RWPE1 (cell line): ENCODE results near the gene ZNF346.
A peak's percentile ranks its signal among the peaks of the same experiment; 100 is the strongest.

Experiments used
- CTCF ChIA-PET: fragments of 350-600 bp; sonication (Branson Sonifier 250); formaldehyde crosslinking; extraction: SDS; loops from one replicate; lab custom pipeline; 2021; lab: Yijun Ruan, JAX
- POLR2A ChIA-PET: fragments of 400-600 bp; formaldehyde crosslinking; extraction: SDS; loops from one replicate; lab custom pipeline; 2020; ENCODE audit warnings: antibody characterized with exemption; ENCODE audit not compliant: low non-redundant PET; lab: Yijun Ruan, JAX
- DNase-seq: peaks from one replicate; pipeline ENCODE4 v3.0.0; 2012; ENCODE audit warnings: low spot score
- H3K27ac ChIP-seq: fragments of 450-650 bp; 2 replicates; pipeline ENCODE4 v1.5.1; 2017
- CTCF ChIP-seq: fragments of 450-650 bp; conservative IDR thresholded peaks from 2 replicates; pipeline ENCODE4 v1.5.1; 2017; ENCODE audit warnings: low read depth, mild to moderate bottlenecking

The ZNF346 gene

DNA sequence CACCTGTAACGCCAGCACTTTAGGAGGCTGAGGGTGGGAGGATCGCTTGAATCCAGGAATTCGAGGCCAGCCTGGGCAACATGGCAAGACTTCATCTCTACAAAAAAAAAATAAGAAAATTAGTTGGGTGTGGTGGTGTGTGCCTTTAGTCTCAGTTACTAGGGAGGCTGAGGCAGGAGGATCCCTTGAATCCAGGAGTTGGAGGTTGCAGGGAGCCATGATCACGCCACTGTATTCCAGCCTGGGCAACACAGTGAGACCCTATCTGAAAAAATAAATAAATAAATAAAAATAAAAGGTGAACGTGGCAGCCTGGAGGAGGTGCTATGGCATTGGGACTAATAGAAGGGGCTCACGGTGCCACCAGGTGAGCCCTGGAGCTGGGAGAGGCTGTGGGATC, 71.3 kb downstream of the ZNF346 start:
- CTCF ChIA-PET: interaction anchor here (0.6 to 1.3 kb wide), 3 partner anchors 20 to 158 kb away, joined by 3 to 4 read pairs (median 4); no protein-coding TSS in a partner anchor
- TF ChIP-seq CTCF: no peak
- POLR2A ChIA-PET: no interaction called here
- no peak overlapping the region for H3K27ac ChIP-seq
- no peak for DNase-seq

- TF ChIP-seq CTCF: no peak
- ChIA-PET CTCF (interaction anchor here (0.5 to 1.3 kb wide), 6 partner anchors 18 to 364 kb away, joined by 3 to 4 read pairs (median 4); no protein-coding TSS in a partner anchor), POLR2A (interaction anchor here (0.6 kb wide), 1 partner anchor 254 kb away, joined by 5 read pairs; no protein-coding TSS in a partner anchor)
- no peak for DNase-seq
- 0 out of 2 replicates have a peak overlapping the region, but pooled peaks have one; percentile 1 for H3K27ac ChIP-seq
Observed at GRCh38 chr5:177094224-177095087, 72.0 kb downstream of the ZNF346 start.

- ChIA-PET CTCF (interaction anchor here (0.5 to 0.9 kb wide), 3 partner anchors 17 to 364 kb away, joined by 3 to 4 read pairs (median 3); no protein-coding TSS in a partner anchor), POLR2A (no interaction called here)
- H3K27ac ChIP-seq: 0 out of 2 replicates have a peak overlapping the region, but pooled peaks have one; percentile 1
- TF ChIP-seq CTCF: no peak
- DNase-seq: no peak
Observed at GRCh38 chr5:177095088-177095669, 72.7 kb downstream of the ZNF346 start.

- CTCF ChIA-PET: interaction anchor here (3.5 kb wide), 1 partner anchor 16 kb away, joined by 31 read pairs; no protein-coding TSS in a partner anchor
- TF ChIP-seq CTCF: no peak
- H3K27ac ChIP-seq: no peak overlapping the region
- POLR2A ChIA-PET: no interaction called here
- no peak for DNase-seq
Observed at GRCh38 chr5:177096162-177097015, 73.9 kb downstream of the ZNF346 start.

- H3K27ac ChIP-seq: no peak overlapping the region
- POLR2A ChIA-PET: interaction anchor here (0.6 kb wide), 1 partner anchor 138 kb away, joined by 6 read pairs; no protein-coding TSS in a partner anchor
- CTCF ChIA-PET: interaction anchor here (0.5 to 3.5 kb wide), 4 partner anchors 10 to 36 kb away, joined by 3 to 31 read pairs (median 4); partner anchors contain the start of gene FGFR4
Observed at GRCh38 chr5:177097016-177097985, 74.8 kb downstream of the ZNF346 start.

More at GRCh38 chr5:177097016-177097985, 74.8 kb downstream of the ZNF346 start:
- DNase-seq: no peak
- TF ChIP-seq CTCF: no peak
